Urothelium cell line (cell line): ENCODE data around the gene LHFPL6.

Source experiments
- DNase-seq: peaks from one replicate; pipeline ENCODE4 v3.0.0; 2011; ENCODE audit warnings: low spot score, mixed read lengths
- FAIRE-seq: peaks from 2 replicates; lab custom pipeline; 2011; peaks lifted over from hg19 to GRCh38; lab: Jason Lieb, UNC

LHFPL6 gene

GRCh38 chr13:39481491-39481890 lies 121.5 kb downstream of the LHFPL6 start:
- FAIRE-seq (no peak), DNase-seq (no peak)

GRCh38 chr13:39474600-39474999 lies 128.4 kb downstream of the LHFPL6 start:
- FAIRE-seq, result no peak
- DNase-seq, result no peak

- FAIRE-seq, result no peak
Observed at GRCh38 chr13:39469676-39470075, 133.3 kb downstream of the LHFPL6 start.

GRCh38 chr13:39468306-39468705 lies 134.7 kb downstream of the LHFPL6 start:
- FAIRE-seq, result no peak
- no peak for DNase-seq

More at GRCh38 chr13:39469676-39470075, 133.3 kb downstream of the LHFPL6 start:
- DNase-seq, result no peak

GRCh38 chr13:39463611-39464010 lies 139.4 kb downstream of the LHFPL6 start:
- DNase-seq (no peak), FAIRE-seq (no peak)

GRCh38 chr13:39462906-39463305 lies 140.1 kb downstream of the LHFPL6 start:
- FAIRE-seq, result no peak
- no peak for DNase-seq

- no peak for FAIRE-seq
- no peak for DNase-seq
Observed at GRCh38 chr13:39462428-39462827, 140.6 kb downstream of the LHFPL6 start.

GRCh38 chr13:39461685-39462266 lies 141.2 kb downstream of the LHFPL6 start:
- no peak for DNase-seq
- no peak for FAIRE-seq

- FAIRE-seq (no peak), DNase-seq (no peak)
Observed at GRCh38 chr13:39457274-39457673, 145.7 kb downstream of the LHFPL6 start.

GRCh38 chr13:39455521-39456175 lies 147.3 kb downstream of the LHFPL6 start:
- DNase-seq, result no peak
- FAIRE-seq, result no peak

GRCh38 chr13:39452834-39453233 lies 150.2 kb downstream of the LHFPL6 start:
- DNase-seq (no peak), FAIRE-seq (no peak)

GRCh38 chr13:39452417-39452816 lies 150.6 kb downstream of the LHFPL6 start:
- no peak for FAIRE-seq
- no peak for DNase-seq

GRCh38 chr13:39451860-39452301 lies 151.1 kb downstream of the LHFPL6 start:
- FAIRE-seq, result no peak
- no peak for DNase-seq

GRCh38 chr13:39451301-39451700 lies 151.7 kb downstream of the LHFPL6 start:
- FAIRE-seq, result no peak
- DNase-seq, result no peak

- DNase-seq (no peak), FAIRE-seq (no peak)
Observed at GRCh38 chr13:39450176-39450575, 152.8 kb downstream of the LHFPL6 start.

- FAIRE-seq (no peak), DNase-seq (no peak)
Observed at GRCh38 chr13:39448834-39449233, 154.2 kb downstream of the LHFPL6 start.

- DNase-seq (no peak), FAIRE-seq (no peak)
Observed at GRCh38 chr13:39446865-39447264, 156.1 kb downstream of the LHFPL6 start.

- no peak for FAIRE-seq
Observed at GRCh38 chr13:39444866-39445265, 158.1 kb downstream of the LHFPL6 start.

GRCh38 chr13:39433651-39434050 lies 169.3 kb downstream of the LHFPL6 start:
- DNase-seq (no peak), FAIRE-seq (no peak)

More at GRCh38 chr13:39444866-39445265, 158.1 kb downstream of the LHFPL6 start:
- no peak for DNase-seq

- DNase-seq (no peak), FAIRE-seq (no peak)
Observed at GRCh38 chr13:39432196-39432595, 170.8 kb downstream of the LHFPL6 start.

- FAIRE-seq (no peak), DNase-seq (no peak)
Observed at GRCh38 chr13:39422845-39423565, 180.0 kb downstream of the LHFPL6 start.

GRCh38 chr13:39419876-39420275 lies 183.1 kb downstream of the LHFPL6 start:
- FAIRE-seq, result no peak
- no peak for DNase-seq
